G401 (cell line): ENCODE results near the gene DCTPP1. TPM values are rescaled to one million over a fixed set of nuclear protein-coding genes. Genes with fewer than 3 reads are reported as not detected.

Experiments used
- DNase-seq: peaks from one replicate; pipeline ENCODE4 v3.0.0-alpha.2; 2015; ENCODE audit warnings: low spot score
- in situ Hi-C: cut with HindIII; loops from 2 replicates; pipeline ENCODE4 v1.10.0; 2016; ENCODE audit warnings: low sequenced_read_pairs, mixed read lengths
- total RNA-seq: library from RNA; depleted of rRNA; stranded (reverse); fragments of >200 nt; shearing (Covaris generic); gene quantifications from 2 replicates; pipeline ENCODE4 v1.2.3, GENCODE V29; 2014; rRNA removed

The DCTPP1 gene
- total RNA-seq, 1 experiment from 2014 or later = 92.0 TPM

DNA sequence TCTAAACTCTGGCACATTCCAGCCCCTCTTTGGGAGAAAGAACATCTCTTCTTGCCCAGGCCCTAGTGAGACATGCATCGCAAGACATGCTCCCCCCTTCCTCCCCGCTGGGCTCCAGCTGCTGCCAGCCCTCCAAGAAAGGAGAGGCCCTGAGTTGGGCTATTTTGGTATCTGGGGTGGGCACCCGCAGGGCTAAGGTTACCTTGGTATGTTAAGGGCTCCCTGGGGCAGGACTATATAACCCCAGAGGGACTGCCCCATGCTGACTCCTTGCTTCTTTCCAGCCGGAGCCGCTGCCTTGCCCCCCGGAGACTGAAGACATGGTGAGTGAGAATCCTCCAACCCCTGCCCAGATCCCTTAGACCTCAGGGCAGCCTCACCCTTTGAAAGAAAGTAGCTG lies 55.3 kb downstream of the DCTPP1 start, which contains the start of gene MYL11:
TSS of gene MYL11 (plus strand) at position 265 of the 400 bp plus-strand sequence. CDS start at position 321, 56 bp downstream.
- in situ Hi-C loops = no loop called here
- no peak for DNase-seq

Other genes with a start within 250 kb of the DCTPP1 start
- gene CORO1A, start 246.4 kb downstream of the DCTPP1 start, total RNA-seq = 35.9 and 41.8 TPM in 2 replicates
- gene BOLA2B, start 236.4 kb downstream of the DCTPP1 start, total RNA-seq = 39.0 and 103 TPM in 2 replicates
- 57.9 and 108 TPM in 2 replicates for gene SLX1A, start 236.2 kb downstream of the DCTPP1 start, total RNA-seq
- 0.75 and 7.5 TPM in 2 replicates for gene SULT1A3, start 230.8 kb downstream of the DCTPP1 start, total RNA-seq
- gene NPIPB13, start 181.6 kb downstream of the DCTPP1 start, total RNA-seq = 0.68 TPM in 1 of 2 replicates, not detected in the other
- 82.4 and 84.3 TPM in 2 replicates for gene CD2BP2, start 74.7 kb downstream of the DCTPP1 start, total RNA-seq
- 43.3 and 59.8 TPM in 2 replicates for gene TBC1D10B, start 59.5 kb downstream of the DCTPP1 start, total RNA-seq
- gene MYL11, start 55.2 kb downstream of the DCTPP1 start, total RNA-seq = 0.58 TPM in 1 of 2 replicates, not detected in the other
- 0.10 and 0.86 TPM in 2 replicates for gene SEPTIN1, start 47.5 kb downstream of the DCTPP1 start, total RNA-seq
- 30.4 and 41.8 TPM in 2 replicates for gene ZNF48, start 34.6 kb downstream of the DCTPP1 start, total RNA-seq
- 31.6 and 41.2 TPM in 2 replicates for gene ZNF771, start 22.4 kb downstream of the DCTPP1 start, total RNA-seq
- gene SEPHS2, start 15.8 kb upstream of the DCTPP1 start, total RNA-seq = 64.0 and 83.6 TPM in 2 replicates
- not detected in 2 replicates for gene ITGAL, start 42.7 kb upstream of the DCTPP1 start, total RNA-seq
- 96.8 and 108 TPM in 2 replicates for gene ZNF768, start 96.5 kb upstream of the DCTPP1 start, total RNA-seq
- gene ZNF747, start 104.8 kb upstream of the DCTPP1 start, total RNA-seq = 0.12 TPM in 1 of 2 replicates, not detected in the other
- 5.3 and 9.5 TPM in 2 replicates for gene ZNF764, start 128.3 kb upstream of the DCTPP1 start, total RNA-seq
- gene ZNF688, start 141.7 kb upstream of the DCTPP1 start, total RNA-seq = 6.9 and 10.2 TPM in 2 replicates
- not detected in 2 replicates for gene ZNF785, start 155.7 kb upstream of the DCTPP1 start, total RNA-seq
- gene ZNF689, start 180.4 kb upstream of the DCTPP1 start, total RNA-seq = 10.8 and 10.9 TPM in 2 replicates
- 2.4 and 5.4 TPM in 2 replicates for gene PRR14, start 220.9 kb upstream of the DCTPP1 start, total RNA-seq
- gene FBRS, start 228.4 kb upstream of the DCTPP1 start, total RNA-seq = 20.3 and 24.1 TPM in 2 replicates